ENCODE data around the gene STAT3.
A peak's percentile ranks its signal among the peaks of the same experiment; 100 is the strongest.

The STAT3 gene

DNA sequence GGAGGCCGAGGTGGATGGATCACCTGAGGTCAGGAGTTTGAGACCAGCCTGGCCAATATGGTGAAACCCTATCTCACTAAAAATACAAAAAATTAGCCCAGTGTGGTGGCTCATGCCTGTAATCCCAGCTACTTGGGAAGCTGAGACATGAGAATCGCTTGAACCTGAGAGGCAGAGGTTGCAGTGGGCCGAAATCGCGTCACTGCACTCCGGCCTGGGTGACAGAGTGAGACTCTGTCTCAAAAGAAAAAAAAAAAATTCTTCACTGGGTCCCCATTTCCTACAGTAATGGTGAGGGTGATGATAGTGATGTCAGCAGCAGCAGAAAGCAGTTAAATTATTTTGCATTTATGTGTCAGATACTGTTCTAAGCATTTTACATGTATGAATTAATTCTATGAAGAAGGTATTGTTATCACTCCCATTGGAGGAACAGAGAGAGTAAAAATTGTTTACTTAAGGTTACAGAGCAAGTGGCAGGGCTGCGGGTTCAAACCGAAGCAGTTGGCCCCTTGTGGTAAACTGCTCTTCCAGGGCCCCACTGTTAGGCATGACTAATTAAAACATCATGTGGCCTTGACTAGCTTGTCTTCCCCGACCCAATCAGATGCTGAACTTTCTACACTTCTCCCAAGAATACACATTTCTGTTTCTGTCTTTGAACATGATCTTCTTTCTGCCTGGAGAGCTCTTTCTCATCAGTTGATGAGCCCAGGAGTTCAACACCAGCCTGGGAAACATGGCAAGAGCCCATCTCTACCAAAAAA, 45.8 kb downstream of the STAT3 start:
- Histone ChIP-seq H3K4me2 (peak overlapping the region; percentile 77), H3K79me2 (ENCODE audit: insufficient read depth, low read depth) (no peaks in the 10 kb centered on the region), H3K4me3 (IDR thresholded peaks at IDR 0.05; ENCODE audit: insufficient read depth, low read depth, low read length) (no peak overlapping the region), H2AFZ (ENCODE audit: low read depth) (peak overlapping the region; percentile 38; the same call in 1 of the 2 replicates), H3K27me3 (ENCODE audit: insufficient read depth, low read depth) (no peaks in the 10 kb centered on the region), H4K20me1 (ENCODE audit: insufficient read depth) (no peaks in the 10 kb centered on the region), H3K27ac (peak overlapping the region; percentile 86), H3K9ac (peak overlapping the region; percentile 44), H3K36me3 (ENCODE audit: insufficient read depth) (no peaks in the 10 kb centered on the region), H3K4me1 (ENCODE audit: low read depth, poor library complexity, severe bottlenecking) (peaks cover 63% of the 10 kb centered on the region)
- TF ChIP-seq, protein P1, sequence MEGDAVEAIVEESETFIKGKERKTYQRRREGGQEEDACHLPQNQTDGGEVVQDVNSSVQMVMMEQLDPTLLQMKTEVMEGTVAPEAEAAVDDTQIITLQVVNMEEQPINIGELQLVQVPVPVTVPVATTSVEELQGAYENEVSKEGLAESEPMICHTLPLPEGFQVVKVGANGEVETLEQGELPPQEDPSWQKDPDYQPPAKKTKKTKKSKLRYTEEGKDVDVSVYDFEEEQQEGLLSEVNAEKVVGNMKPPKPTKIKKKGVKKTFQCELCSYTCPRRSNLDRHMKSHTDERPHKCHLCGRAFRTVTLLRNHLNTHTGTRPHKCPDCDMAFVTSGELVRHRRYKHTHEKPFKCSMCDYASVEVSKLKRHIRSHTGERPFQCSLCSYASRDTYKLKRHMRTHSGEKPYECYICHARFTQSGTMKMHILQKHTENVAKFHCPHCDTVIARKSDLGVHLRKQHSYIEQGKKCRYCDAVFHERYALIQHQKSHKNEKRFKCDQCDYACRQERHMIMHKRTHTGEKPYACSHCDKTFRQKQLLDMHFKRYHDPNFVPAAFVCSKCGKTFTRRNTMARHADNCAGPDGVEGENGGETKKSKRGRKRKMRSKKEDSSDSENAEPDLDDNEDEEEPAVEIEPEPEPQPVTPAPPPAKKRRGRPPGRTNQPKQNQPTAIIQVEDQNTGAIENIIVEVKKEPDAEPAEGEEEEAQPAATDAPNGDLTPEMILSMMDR (conservative IDR thresholded peaks at IDR 0.05; ENCODE audit: low read depth, low read length) = no peak

DNA sequence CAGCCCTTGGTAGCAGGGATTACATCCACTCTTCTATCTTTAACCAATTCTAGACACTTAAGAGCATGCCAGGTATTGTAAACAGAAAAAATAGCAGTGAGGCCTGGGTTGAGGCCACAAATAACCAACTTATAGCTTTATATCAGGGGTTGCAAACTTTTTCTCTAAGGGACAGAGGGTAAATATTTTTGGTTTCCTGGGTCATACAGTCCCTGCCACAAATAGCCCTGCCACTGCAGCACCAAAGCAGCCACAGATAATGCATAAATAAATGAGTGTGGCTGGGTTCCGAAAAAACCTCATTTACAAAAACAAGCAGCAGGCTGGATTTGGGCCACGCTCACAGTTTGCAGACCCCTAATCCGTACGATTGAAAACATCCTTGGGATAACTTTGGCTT, 46.7 kb downstream of the STAT3 start:
- Histone ChIP-seq H4K20me1 (ENCODE audit: insufficient read depth) (no peaks in the 10 kb centered on the region), H3K27me3 (ENCODE audit: insufficient read depth, low read depth) (no peaks in the 10 kb centered on the region), H3K4me2 (peak overlapping the region; percentile 77), H3K4me1 (ENCODE audit: low read depth, poor library complexity, severe bottlenecking) (peaks cover 67% of the 10 kb centered on the region), H3K36me3 (ENCODE audit: insufficient read depth) (no peaks in the 10 kb centered on the region), H3K27ac (peak overlapping the region; percentile 86), H3K79me2 (ENCODE audit: insufficient read depth, low read depth) (no peaks in the 10 kb centered on the region), H3K4me3 (IDR thresholded peaks at IDR 0.05; ENCODE audit: insufficient read depth, low read depth, low read length) (no peak overlapping the region), H3K9ac (peak overlapping the region; percentile 44; the same call in 1 of the 2 replicates), H2AFZ (ENCODE audit: low read depth) (no peak overlapping the region)
- TF ChIP-seq, protein P1 (conservative IDR thresholded peaks at IDR 0.05; ENCODE audit: low read depth, low read length) = no peak

DNA sequence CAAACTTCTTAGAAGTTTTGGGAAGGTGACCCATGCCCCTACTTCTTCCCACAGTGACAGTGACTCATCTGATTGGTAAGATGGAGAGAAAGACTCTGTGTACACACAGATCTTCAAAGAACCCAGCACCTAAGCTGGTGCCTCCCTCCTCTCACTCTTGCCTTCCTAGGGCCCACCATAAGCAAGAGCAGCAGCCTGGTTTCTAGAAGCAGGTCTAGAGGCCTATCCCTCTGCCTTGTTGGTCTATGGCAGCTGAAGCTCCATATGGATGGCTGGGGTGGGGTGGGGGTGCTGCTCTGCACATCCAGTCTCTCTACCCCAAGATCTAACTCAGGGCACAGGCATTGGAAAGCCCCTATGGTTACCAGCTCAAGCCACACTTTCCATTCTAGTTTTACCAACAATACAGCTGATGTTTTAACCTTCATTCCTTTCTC, 47.5 kb downstream of the STAT3 start:
- Histone ChIP-seq H3K4me2 (peak overlapping the region; percentile 77), H3K79me2 (ENCODE audit: insufficient read depth, low read depth) (no peaks in the 10 kb centered on the region), H2AFZ (ENCODE audit: low read depth) (no peak overlapping the region), H3K4me1 (ENCODE audit: low read depth, poor library complexity, severe bottlenecking) (peaks cover 73% of the 10 kb centered on the region), H3K4me3 (IDR thresholded peaks at IDR 0.05; ENCODE audit: insufficient read depth, low read depth, low read length) (no peak overlapping the region), H3K36me3 (ENCODE audit: insufficient read depth) (no peaks in the 10 kb centered on the region), H3K27ac (peak overlapping the region; percentile 86), H3K9ac (peak overlapping the region; percentile 30; the same call in 1 of the 2 replicates), H3K27me3 (ENCODE audit: insufficient read depth, low read depth) (no peaks in the 10 kb centered on the region), H4K20me1 (ENCODE audit: insufficient read depth) (no peaks in the 10 kb centered on the region)
- TF ChIP-seq, protein P1 (conservative IDR thresholded peaks at IDR 0.05; ENCODE audit: low read depth, low read length) = no peak

DNA sequence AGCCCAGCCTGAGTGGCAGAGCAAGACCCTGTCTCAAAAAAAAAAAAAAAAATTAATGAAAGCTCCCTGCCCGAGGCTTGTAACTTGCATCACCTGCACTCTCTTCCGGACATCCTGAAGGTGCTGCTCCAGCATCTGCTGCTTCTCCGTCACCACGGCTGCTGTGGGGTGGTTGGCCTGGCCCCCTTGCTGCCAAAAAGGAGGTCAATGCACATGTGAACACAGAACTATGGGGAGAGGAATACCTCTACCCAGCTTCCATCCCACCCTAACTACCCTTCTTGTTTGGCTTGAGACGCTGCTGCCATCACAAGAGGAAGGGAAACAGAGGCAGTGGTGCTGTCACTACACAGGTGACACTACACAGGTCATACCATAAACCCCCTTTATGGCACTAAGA, 49.0 kb downstream of the STAT3 start:
- Histone ChIP-seq H3K4me3 (IDR thresholded peaks at IDR 0.05; ENCODE audit: insufficient read depth, low read depth, low read length) (no peak overlapping the region), H3K4me1 (ENCODE audit: low read depth, poor library complexity, severe bottlenecking) (peaks cover 86% of the 10 kb centered on the region), H3K27ac (no peak overlapping the region), H4K20me1 (ENCODE audit: insufficient read depth) (no peaks in the 10 kb centered on the region), H3K27me3 (ENCODE audit: insufficient read depth, low read depth) (no peaks in the 10 kb centered on the region), H2AFZ (ENCODE audit: low read depth) (no peak overlapping the region), H3K36me3 (ENCODE audit: insufficient read depth) (no peaks in the 10 kb centered on the region), H3K79me2 (ENCODE audit: insufficient read depth, low read depth) (no peaks in the 10 kb centered on the region), H3K4me2 (peak overlapping the region; percentile 80; the same call in 1 of the 2 replicates), H3K9ac (no peak overlapping the region)
- TF ChIP-seq, protein P1 (conservative IDR thresholded peaks at IDR 0.05; ENCODE audit: low read depth, low read length) = no peak
